Peyer's patch (tissue), 4 donors: ENCODE results near the gene MLPH.

Experiments
- CTCF ChIP-seq, 6 experiments: fragments of 450-650 bp in 4 of 6; fragments of 200-600 bp in 2 of 6; sonication (generic) in 1 of 6; IDR thresholded peaks; one replicate each; pipeline ENCODE4 v1.5.1; 2017 to 2019; ENCODE audit warnings: antibody characterized with exemption in 6 of 6, mild to moderate bottlenecking in 3 of 6, moderate library complexity in 1 of 6
- POLR2A ChIP-seq, 2 donors: fragments of 450-650 bp; IDR thresholded peaks; one replicate each; pipeline ENCODE4 v1.5.1; 2017; ENCODE audit warnings: antibody characterized with exemption in 2 of 2, mild to moderate bottlenecking in 2 of 2, moderate library complexity in 2 of 2

DNA sequence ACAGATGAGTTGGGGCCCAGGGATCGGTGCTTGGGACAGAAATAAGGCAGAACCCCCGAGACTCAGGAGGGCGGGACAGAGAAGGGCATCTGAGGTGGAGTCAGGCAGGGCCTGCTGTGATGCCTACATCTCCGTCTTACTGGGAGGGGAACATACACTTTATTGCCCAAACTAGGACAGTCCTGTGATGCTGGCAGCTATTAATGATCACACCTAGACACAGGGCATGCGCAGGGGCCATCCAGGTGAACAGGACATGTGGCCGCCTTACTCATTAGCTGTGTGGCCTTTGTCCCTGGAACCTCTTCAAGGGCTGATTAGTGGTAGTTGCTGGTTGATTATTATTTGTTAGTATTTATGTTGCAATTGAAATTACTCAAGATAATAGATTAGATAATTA is 33.2 kb downstream of the MLPH start:
- TF ChIP-seq POLR2A (IDR thresholded peaks at IDR 0.05): no peak
- no peak for TF ChIP-seq CTCF (IDR thresholded peaks at IDR 0.05)
